ENCODE data around the gene RAB18. TPM values are rescaled to one million over a fixed set of nuclear protein-coding genes. Genes with fewer than 3 reads are reported as not detected.
A peak's percentile ranks its signal among the peaks of the same experiment; 100 is the strongest.

RAB18 gene
- total and polyA plus RNA-seq, 10 of the 15 experiments (the other 5 are each of a cell fraction or from before 2014, with no cell fraction given): 13.4 to 98.8 (median 42.1) TPM

GRCh38 chr10:27550823-27551222 is 46.7 kb downstream of the RAB18 start:
- Histone ChIP-seq H3K79me2 (ENCODE audit: control insufficient read depth, insufficient read depth, low read length) (no peaks in the 10 kb centered on the region), H3K4me3 (no peak overlapping the region), H3K27ac (ENCODE audit: control insufficient read depth, insufficient read depth) (no peak overlapping the region), H4K20me1 (ENCODE audit: control insufficient read depth, insufficient read depth) (no peaks in the 10 kb centered on the region), H3K9ac (ENCODE audit: control insufficient read depth, insufficient read depth, low read length) (no peak overlapping the region), H3K9me3 (replicated peaks; ENCODE audit: control insufficient read depth, insufficient read depth, low read length) (no peaks in the 10 kb centered on the region), H2AFZ (ENCODE audit: control insufficient read depth, low read depth, low read length) (no peak overlapping the region), H3K27me3 (replicated peaks in 1 of 2; ENCODE audit: control insufficient read depth in 2 of 2, insufficient read depth in 2 of 2, low read length in 1 of 2) (no peaks in the 10 kb centered on the region), H3K4me1 (ENCODE audit: control insufficient read depth, insufficient read depth, low read length) (no peaks in the 10 kb centered on the region), H3K4me2 (ENCODE audit: control insufficient read depth, insufficient read depth) (no peak overlapping the region), H3K36me3 (ENCODE audit: control insufficient read depth in 2 of 2, insufficient read depth in 2 of 2, low read length in 1 of 2) (no peaks in the 10 kb centered on the region)
- ATAC-seq: no peak
- DNase-seq (ENCODE audit: low read depth, low spot score): no peak
- intact Hi-C loops (cut with micrococcal nuclease; ENCODE audit: unreplicated experiment): no loop called here
- BruUV-seq (replicated peaks): no TSS peak
- ChIA-PET RAD21 (ENCODE audit: unreplicated experiment) (no interaction called here), SMC1A (ENCODE audit: uncharacterized antibody, unreplicated experiment) (no interaction called here), CTCF (interaction anchor here (0.6 kb wide), 2 partner anchors 44 to 652 kb away, joined by 3 read pairs; no protein-coding TSS in a partner anchor), POLR2A (no interaction called here)
- in situ Hi-C loops (cut with MboI): loop anchor here (10.0 kb wide), 1 partner anchor 834 kb away; no protein-coding TSS in a partner anchor
- 24% methylated on average over 6 of the region's 6 CpGs for WGBS (ENCODE audit: insufficient coverage, insufficient replicate concordance, low lambda C conversion rate, missing lambda C conversion rate)
- no peak for FAIRE-seq
- TF ChIP-seq NR2F1 (conservative IDR thresholded peaks at IDR 0.05) (no peak), SP1 (IDR thresholded peaks at IDR 0.05; ENCODE audit: low read depth, low read length) (no peak), RBBP5 (conservative IDR thresholded peaks at IDR 0.05) (no peak), NR2C2 (IDR thresholded peaks at IDR 0.05; ENCODE audit: borderline replicate concordance, control insufficient read depth, insufficient read length, low read depth) (no peak), ESRRA (IDR thresholded peaks at IDR 0.05; ENCODE audit: low read length) (no peak), CHD1 (IDR thresholded peaks at IDR 0.05; ENCODE audit: low read depth, low read length) (no peak), SUZ12 (IDR thresholded peaks at IDR 0.05; ENCODE audit: unreplicated experiment) (no peak)

- Histone ChIP-seq H3K4me2 (ENCODE audit: control insufficient read depth, insufficient read depth) (no peak overlapping the region), H3K4me3 (no peak overlapping the region), H3K27me3 (replicated peaks in 1 of 2; ENCODE audit: control insufficient read depth in 2 of 2, insufficient read depth in 2 of 2, low read length in 1 of 2) (no peaks in the 10 kb centered on the region), H3K27ac (ENCODE audit: control insufficient read depth, insufficient read depth) (no peak overlapping the region), H2AFZ (ENCODE audit: control insufficient read depth, low read depth, low read length) (no peak overlapping the region), H3K36me3 (ENCODE audit: control insufficient read depth in 2 of 2, insufficient read depth in 2 of 2, low read length in 1 of 2) (no peaks in the 10 kb centered on the region), H3K9me3 (replicated peaks; ENCODE audit: control insufficient read depth, insufficient read depth, low read length) (no peaks in the 10 kb centered on the region), H3K9ac (ENCODE audit: control insufficient read depth, insufficient read depth, low read length) (no peak overlapping the region), H4K20me1 (ENCODE audit: control insufficient read depth, insufficient read depth) (no peaks in the 10 kb centered on the region), H3K79me2 (ENCODE audit: control insufficient read depth, insufficient read depth, low read length) (no peaks in the 10 kb centered on the region), H3K4me1 (ENCODE audit: control insufficient read depth, insufficient read depth, low read length) (no peaks in the 10 kb centered on the region)
- in situ Hi-C loops (cut with MboI) (loop anchor here (5.0 to 10.0 kb wide), 3 partner anchors 99 to 826 kb away; no protein-coding TSS in a partner anchor), intact Hi-C loops (cut with micrococcal nuclease; ENCODE audit: unreplicated experiment) (loop anchor here (2.0 to 5.0 kb wide), 4 partner anchors 98 to 824 kb away; no protein-coding TSS in a partner anchor)
- no TSS peak for BruUV-seq (replicated peaks)
- ChIA-PET POLR2A (no interaction called here), RAD21 (ENCODE audit: unreplicated experiment) (interaction anchor here (0.8 to 1.3 kb wide), 2 partner anchors 90 to 97 kb away, joined by 3 to 4 read pairs; no protein-coding TSS in a partner anchor), SMC1A (ENCODE audit: uncharacterized antibody, unreplicated experiment) (no interaction called here), CTCF (interaction anchor here (0.6 to 1.3 kb wide), 4 partner anchors 21 to 822 kb away, joined by 3 to 7 read pairs (median 4); no protein-coding TSS in a partner anchor)
- ATAC-seq (peak; percentile 87), DNase-seq (ENCODE audit: low read depth, low spot score) (no peak), FAIRE-seq (peak; percentile 76)
- WGBS (ENCODE audit: insufficient coverage, insufficient replicate concordance, low lambda C conversion rate, missing lambda C conversion rate): 0% methylated on average over 3 of the region's 3 CpGs
- TF ChIP-seq NR2F1 (conservative IDR thresholded peaks at IDR 0.05) (peak; percentile 79), CTCF (IDR thresholded peaks at IDR 0.05 in 2 of 3, conservative IDR thresholded peaks at IDR 0.05 in 1 of 3; ENCODE audit: control insufficient read depth in 2 of 3, extremely low read depth in 1 of 3, insufficient read depth in 1 of 3, low read depth in 3 of 3, low read length in 3 of 3) (peak; percentile 53 to 70 (median 57); a peak in 5 of 6 replicates), ESRRA (IDR thresholded peaks at IDR 0.05; ENCODE audit: low read length) (peak; percentile 64; the same call in 1 of the 2 replicates), BRCA1 (IDR thresholded peaks at IDR 0.05; ENCODE audit: low read depth, low read length) (no peak), TARDBP (IDR thresholded peaks at IDR 0.05; ENCODE audit: borderline replicate concordance) (no peak), KAT2A (conservative IDR thresholded peaks at IDR 0.05; ENCODE audit: control insufficient read depth, low read depth, low read length) (no peak), SMAD5 (IDR thresholded peaks at IDR 0.05; ENCODE audit: low read depth) (no peak), SMAD1 (IDR thresholded peaks at IDR 0.05; ENCODE audit: low read depth, partially characterized antibody) (no peak), HDAC2 (IDR thresholded peaks at IDR 0.05) (no peak), SMARCA5 (IDR thresholded peaks at IDR 0.05) (no peak), MTA2 (IDR thresholded peaks at IDR 0.05; ENCODE audit: low read depth) (no peak), EP300 (IDR thresholded peaks at IDR 0.05; ENCODE audit: borderline replicate concordance in 1 of 2, control insufficient read depth in 1 of 2, low read depth in 2 of 2, low read length in 2 of 2) (no peak), ZSCAN29 (IDR thresholded peaks at IDR 0.05) (no peak)
Observed at GRCh38 chr10:27558612-27559020, 54.5 kb downstream of the RAB18 start.

All from GM12878 (cell line).